GM19025 (cell line): ENCODE data around the gene TTC39C.

Experiments used
- ATAC-seq: cut with Tn5 transposase; IDR thresholded peaks from one replicate; pipeline ENCODE4 v1.9.1; 2021; ENCODE audit warnings: mild to moderate bottlenecking, low read depth, moderate library complexity; ENCODE audit not compliant: unreplicated experiment

Gene TTC39C

DNA sequence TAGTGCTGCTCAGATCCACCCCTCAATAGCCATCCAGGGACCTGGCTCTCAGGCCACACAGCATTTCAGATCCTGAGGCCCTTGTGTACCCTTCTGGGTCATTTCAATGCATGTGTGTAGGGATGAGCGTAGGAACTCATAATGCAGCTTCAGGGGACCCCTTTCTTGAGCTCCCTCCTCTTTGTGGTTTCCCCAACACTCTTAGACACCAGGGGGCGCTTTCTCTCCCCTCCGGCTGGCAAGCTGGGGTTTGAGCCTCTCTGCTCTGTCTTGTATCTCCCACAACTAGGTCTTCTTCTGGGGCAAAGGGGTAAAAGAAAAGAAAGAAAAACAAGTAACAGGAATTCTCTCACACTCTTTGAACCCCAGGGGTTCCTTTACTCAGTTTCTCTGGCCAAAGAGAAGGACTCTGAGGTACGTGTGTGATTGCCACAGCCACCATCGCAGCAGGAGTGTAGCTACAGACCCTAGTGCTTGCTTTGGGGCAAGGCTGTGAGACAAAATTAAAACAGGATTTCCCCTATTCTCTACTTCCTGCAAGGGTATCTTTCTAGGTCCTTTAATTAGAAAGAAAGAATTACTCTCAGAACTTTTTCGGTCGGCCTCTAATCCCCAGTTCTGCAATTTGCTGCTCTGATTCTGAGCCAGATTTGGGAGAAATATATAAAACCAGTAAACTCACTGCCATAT is 162.3 kb downstream of the TTC39C start:
- peak; percentile 78 for ATAC-seq

GRCh38 chr18:24177499-24178133 is 163.1 kb downstream of the TTC39C start:
- ATAC-seq, result no peak

GRCh38 chr18:24180048-24180447 is 165.5 kb downstream of the TTC39C start:
- no peak for ATAC-seq

GRCh38 chr18:24181806-24182205 is 167.3 kb downstream of the TTC39C start:
- ATAC-seq, result no peak
